GM21576 (cell line): ENCODE results near the gene KIAA1217.

Source experiments
- ATAC-seq: cut with Tn5 transposase; IDR thresholded peaks from one replicate; pipeline ENCODE4 v1.9.1; 2021; ENCODE audit warnings: mild to moderate bottlenecking, moderate library complexity; ENCODE audit not compliant: unreplicated experiment

Gene KIAA1217

DNA sequence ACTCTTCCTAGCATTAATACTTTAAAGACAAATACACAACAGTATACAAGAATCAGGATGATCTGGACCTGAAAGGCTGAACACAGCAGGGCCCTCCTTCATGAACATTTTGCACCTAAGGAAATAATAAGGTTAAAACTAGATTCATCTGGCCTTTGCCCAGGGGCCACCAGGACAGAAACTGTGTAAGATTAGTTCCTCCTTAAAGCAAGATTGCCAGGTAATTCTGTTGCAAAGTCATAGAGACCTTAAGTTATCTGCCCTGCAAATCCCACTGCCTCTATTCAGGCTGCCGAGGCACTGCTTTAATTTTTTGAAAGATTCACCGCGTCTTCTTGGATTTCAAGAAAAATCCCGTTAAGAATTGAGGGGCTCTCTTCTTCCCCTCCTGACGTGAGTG lies 1.6 kb upstream of the KIAA1217 start:
- ATAC-seq = no peak

DNA sequence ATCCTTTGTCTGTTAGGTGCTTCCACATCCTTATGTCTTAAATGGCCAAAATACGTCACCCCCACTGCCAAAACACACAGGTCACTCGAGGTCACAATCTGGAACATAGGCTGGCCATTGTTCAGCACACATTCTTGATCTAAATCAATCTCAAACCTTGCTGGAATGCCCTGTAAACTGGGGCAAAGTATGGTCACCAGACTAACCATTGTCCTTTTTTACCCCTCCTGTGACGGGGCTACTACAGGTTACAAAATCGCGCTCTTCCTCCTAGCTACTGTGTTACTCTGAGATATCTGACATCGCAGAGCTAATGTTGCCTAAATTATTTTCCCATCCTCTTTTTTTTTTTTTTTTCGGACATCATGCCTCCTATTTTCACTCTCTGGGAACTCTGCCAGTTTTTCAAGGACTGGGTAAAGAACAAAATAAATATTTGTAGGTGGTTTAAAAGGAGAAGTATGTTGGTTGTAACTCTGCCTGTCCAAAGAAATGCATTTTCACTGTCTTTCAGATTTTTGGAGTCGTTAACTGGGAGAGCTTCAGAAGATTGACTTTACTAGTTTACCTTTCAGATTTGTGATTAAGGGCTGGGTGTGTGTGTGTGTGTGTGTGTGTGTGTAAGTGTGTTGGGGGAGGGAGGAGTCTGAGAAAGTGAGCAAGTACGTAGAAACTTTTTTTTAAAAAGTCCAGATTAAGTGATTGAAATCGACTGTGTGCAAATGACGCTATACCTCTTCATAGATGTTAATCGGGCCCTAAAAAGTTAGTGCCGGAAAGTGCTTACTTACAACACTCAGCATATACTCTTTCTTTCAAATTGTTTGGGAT lies 942 bp upstream of the KIAA1217 start:
- no peak for ATAC-seq

DNA sequence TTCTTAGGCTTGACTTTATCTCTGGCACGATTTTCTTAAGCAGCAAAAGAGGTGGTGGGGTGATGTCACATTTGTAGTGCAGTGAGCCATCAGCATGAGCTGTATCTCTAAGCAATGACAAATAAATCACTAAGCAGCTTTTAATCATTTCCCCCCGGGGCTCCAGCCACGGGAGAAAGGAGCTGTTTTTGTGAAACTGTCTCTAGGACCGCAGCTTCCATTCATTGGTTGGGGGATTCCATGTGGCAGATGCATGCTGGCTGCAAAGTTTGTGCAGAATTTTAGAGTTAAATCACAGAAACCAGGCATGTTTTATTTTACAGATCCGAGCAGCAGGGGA lies 464 bp downstream of the KIAA1217 start:
- no peak for ATAC-seq

DNA sequence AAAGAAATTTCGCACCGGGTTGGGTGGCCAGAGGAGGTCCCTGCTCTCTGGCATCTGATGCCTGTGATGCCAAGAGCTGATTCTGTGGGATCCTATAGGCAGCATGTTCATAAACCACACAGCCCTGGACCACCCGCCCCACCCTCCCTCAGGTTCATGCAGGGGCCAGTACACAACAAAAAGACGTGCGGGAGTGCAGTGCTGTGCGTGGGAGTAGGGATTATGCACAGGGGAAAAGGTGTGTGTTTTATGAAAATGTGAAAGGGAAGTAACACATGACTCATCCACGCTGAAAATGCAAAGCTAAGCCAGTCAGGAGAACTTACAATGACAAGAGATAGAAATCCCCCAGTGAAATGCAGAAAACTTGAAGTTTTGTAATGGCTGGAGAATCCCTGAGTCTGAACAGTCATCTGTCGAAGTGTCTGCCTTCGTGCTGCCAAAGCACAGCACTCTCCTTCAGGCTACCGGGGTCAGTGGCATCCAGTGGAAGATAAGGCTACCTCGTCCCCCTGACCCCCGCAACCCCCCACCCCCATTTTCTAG lies 1.1 kb downstream of the KIAA1217 start:
- ATAC-seq = peak; percentile 64

DNA sequence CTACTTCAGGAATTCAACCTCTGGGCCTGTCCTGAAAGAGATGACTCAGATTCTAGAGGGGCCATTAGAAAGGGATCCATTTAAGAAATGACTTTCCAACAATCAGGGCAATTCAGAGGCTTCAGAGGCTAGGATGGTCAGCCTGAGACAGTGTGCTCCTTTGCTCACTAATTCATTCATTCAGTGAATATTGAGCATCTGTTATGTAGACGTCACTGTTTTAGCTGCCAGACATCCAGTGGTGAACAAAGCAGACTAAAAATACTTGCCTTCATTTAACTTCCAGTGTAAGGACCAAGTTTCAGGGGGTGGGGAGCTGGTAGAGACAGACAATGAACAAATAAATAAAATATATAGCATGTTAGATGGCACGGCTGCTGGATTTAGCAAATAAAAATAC lies 1.6 kb downstream of the KIAA1217 start:
- no peak for ATAC-seq

DNA sequence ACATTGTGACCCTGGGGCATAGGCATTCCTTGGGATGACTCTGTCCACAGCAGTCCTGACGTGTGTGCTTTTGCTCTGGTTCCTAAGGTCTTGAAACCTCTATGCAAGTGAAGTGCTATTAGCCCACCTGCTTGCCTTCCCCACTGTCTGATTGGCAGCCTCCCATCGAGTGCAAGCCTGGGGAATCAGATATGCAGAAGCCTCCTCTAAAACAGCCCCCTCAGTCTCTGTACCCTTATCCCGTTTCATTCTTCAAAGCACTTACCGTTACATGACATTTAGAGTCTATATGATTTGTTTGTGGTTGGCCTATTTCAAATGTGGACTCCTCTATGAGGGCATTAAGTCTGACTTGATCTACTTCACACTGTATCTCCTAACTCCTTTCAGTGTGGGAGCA lies 4.3 kb downstream of the KIAA1217 start:
- ATAC-seq = no peak

DNA sequence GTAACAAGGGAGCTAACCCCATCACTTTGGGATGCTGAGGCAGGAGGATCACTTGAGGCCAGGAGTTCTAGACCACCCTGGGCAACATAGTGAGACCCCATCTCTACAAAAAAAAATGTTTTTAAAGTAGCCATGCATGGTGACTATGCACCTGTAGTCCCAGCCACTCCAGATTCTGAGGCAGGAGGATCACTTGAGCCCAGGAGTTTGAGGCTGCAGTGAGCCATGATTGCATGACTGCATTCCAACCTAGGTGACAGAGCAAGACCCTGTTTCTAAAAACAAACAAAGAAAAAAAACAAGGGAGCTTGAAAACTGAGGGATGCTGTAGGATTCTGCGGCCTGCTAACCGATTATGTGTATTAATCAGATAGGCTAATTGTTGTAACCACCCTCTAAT lies 4.9 kb downstream of the KIAA1217 start:
- ATAC-seq = no peak

DNA sequence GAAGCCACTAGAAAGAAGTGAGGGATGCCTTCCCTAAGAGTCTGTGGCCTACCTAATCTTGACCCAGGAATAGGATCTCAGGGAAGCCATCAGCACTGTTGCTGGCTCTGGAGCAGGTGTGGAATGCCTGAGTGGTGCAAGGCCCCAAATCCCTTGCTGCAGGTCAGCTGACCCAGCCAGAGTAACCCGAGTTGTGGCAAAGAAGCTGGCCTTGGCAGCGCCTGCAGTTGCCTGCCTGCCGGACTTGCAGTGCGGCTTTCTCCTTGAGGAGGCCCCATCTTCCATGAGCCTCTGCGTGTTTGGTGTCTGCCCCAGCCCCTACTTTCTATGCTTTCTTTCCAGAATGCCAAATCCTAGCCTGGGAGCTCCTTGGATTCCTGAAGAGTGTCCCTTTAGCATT lies 5.8 kb downstream of the KIAA1217 start:
- no peak for ATAC-seq

DNA sequence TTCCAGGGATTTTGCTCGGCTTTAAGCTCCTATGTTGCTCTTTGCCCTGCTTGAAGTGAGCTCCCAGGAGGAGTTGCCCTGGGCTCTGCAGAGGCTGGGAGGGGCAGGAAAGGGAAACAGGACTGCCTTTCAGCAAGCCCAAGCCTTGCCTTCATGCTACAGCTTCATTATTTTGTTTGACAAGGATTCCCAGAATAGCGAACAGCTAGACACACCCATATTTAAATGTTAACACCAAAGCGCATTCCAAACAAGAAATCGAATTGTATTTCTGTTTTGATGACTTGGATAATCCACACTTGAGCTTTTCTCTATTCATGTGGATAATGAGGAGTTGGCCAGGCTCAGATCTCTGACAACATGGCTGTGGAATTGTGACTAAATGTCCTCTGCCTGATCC lies 6.3 kb downstream of the KIAA1217 start:
- ATAC-seq = no peak

DNA sequence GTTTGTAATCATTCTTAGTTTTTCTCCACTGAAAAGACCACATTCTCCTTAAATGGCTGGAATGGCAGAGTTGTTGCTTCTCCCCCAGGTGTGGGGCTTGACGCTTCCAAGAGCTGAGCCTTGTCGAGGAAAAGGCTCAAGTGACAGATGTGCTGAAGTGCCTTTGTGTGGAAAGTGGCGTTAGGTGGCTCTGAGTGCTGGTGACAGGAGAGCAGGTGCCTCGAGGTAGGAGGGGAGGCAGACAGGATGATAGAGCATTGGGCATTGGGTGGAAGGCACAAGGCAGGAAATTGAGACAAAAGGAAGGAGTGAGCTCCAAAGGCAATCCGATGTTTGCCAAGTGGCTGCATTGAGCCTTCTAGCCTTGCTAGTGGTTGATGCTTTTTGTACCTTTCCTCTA lies 6.7 kb downstream of the KIAA1217 start:
- no peak for ATAC-seq

DNA sequence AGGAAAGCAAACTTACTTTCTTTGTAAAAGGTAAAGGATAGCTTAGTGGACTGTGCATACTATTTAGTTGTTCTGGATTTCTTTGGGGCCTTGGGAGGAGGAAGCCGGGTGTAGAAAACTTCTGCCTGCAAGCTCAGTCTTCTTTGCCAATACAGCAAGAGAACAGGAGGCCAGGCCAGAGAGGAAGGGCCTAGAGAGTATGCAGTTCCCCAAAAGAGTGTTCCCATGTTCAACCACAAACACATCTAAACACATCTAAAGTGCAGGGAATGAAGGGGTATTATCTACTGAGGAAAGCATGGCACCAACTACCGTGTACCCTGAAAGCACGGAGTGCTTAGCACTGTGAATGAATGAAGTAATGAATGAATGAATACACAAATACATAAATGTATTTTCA lies 11.0 kb downstream of the KIAA1217 start:
- no peak for ATAC-seq

DNA sequence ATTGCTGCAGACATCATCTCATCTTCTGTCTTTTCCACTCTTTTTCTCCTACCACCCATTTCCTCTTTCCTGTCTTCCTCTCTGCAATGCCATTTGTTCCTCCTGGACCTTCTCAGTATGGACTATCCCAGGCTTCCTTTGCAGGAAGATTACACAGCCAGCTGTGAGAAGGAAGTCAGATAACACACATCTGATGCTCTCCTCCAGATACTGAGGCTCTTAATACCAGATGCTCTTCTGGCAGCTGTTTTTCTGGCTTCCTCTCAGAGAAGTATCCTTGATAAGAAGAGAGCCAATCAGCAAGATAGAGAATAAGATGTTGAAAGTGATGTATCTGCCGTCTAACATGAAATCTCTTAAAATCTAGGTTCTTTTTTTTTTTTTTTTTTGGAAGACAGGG lies 14.4 kb downstream of the KIAA1217 start:
- ATAC-seq = no peak

DNA sequence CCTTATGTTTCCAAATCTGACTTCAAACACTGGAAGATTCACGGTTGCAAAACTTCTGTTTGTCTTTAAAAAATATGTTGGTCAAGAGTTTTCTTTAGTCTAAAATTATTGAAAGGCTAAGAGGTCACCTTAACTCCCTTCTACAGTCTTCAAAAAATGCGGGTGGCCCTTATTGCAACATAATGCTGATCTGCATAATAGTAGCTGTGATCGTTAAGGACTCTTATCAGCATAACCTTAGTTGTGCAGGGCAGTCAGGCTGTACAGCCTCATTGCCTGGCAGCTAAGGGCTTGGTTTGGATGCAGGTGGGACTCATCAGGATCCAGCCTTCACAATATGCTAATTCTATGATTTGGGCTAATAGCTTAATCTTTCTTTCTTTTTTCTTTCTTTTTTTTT lies 15.0 kb downstream of the KIAA1217 start:
- no peak for ATAC-seq

DNA sequence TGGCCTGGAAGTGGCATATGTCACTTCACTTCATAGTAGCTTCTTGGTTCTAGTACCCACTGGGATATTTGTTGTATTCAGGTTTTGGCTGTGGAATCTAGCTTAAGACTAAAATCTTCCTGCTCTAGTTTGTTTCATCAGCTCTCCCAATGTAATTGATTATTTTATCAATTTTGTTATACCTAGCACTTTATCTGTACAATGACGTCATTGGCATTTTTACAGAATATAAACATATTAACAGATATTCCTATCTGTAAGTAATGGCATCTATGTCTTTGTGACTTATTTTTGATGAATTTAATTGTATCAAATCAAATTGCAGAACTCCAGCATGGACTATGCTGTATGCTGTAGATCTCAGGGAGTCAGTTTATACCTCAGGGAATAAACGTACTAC lies 19.7 kb downstream of the KIAA1217 start:
- ATAC-seq = no peak

DNA sequence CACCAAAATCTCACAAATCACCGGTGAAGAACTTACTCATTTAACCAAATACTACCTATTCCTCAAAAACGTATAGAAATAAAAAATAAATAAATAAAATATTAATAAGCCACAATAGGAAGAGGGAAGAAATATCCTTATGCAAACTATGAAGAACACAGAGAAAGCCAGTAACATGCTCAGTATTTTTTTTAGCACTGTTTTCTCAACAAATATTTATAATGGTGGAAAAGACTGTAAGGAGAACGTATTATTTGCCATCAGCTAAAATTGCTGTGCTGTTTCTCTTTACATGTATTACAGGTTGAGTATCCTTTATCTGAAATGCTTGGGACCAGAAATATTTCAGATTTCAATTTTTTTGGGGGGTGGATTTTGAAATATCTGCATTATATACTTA lies 21.0 kb downstream of the KIAA1217 start:
- no peak for ATAC-seq

DNA sequence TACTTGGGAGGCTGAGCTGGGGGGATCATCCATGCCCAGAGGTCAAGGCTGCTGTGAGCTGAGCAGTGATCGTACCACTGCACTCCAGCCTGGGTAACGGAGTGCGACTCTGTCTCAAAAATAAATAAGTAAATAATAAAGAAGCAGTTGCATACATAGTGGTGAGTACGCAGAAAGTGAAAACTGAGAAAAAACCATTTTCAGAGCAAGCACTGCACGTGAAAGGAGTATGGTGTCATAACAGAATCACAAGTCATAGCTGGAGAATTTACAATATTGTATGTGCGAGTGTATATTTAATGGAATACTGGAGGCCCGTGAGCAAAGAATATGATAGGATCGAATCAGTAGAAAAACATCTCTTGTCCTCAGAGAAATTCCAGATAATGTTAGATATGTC lies 22.3 kb downstream of the KIAA1217 start:
- no peak for ATAC-seq

DNA sequence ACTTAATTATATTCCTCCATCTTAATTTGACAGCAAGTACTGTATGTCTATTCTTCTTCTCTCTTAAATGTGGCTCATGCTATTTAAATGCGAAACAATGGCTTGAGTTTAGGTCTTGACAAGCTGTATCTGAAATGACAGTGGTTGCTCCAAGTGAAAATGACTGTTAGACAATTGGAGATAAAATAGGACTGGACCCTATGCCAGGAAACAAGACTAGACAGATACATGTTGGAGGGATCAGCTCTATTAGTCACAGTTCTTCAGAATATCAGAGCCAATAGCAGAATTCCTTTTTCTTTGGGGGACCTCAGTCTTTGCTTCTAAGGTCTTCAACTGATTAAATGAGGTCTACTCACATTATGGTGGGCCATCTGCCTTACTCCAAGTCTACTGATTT lies 25.8 kb downstream of the KIAA1217 start:
- no peak for ATAC-seq

DNA sequence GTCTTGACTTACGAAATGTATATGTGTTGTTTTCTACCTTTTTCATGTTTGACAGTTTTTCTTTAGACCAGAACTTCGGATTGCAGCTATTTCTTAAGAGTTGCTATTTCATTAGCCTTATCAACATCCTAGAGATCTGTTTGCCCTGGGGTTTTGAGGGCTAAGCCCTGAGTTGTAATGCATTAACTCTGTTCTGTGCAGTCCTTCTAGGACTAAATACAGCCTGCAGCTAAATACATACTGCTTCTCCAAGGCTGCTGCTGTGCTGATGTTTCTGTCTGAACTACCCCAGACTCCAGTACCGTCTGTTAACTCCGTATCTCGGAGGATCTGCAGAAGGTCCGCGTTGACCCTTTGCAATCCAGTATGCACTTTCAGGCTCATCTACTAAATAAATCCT lies 26.5 kb downstream of the KIAA1217 start:
- ATAC-seq = no peak

DNA sequence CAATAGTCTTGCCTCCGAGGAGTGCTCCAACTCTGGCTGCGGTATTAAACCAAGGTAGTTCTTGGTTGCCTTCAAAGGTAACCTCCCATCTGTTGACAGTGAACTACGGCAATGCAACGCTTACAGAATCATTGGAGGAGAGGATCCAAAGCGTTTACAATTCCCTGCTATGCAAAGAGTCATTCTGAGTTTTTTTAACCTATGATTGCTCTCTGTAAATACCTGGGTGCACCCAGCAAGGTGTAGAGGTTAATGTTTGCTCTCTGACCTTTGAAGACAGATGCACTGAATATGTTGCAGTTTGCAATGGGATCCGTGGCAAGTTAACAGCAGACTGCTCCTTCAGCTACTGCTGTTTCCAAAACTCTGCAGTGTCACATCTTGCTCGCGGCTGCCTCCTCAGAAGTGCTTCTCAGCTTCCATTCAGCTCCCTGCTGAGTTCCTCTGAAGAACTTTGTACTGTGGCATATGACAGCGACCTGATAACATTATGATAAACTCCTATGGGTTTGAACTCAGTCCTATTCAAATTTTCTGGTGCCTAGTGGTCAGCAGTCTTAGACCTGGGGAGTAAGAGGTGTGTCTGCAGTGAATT lies 29.0 kb downstream of the KIAA1217 start:
- no peak for ATAC-seq

DNA sequence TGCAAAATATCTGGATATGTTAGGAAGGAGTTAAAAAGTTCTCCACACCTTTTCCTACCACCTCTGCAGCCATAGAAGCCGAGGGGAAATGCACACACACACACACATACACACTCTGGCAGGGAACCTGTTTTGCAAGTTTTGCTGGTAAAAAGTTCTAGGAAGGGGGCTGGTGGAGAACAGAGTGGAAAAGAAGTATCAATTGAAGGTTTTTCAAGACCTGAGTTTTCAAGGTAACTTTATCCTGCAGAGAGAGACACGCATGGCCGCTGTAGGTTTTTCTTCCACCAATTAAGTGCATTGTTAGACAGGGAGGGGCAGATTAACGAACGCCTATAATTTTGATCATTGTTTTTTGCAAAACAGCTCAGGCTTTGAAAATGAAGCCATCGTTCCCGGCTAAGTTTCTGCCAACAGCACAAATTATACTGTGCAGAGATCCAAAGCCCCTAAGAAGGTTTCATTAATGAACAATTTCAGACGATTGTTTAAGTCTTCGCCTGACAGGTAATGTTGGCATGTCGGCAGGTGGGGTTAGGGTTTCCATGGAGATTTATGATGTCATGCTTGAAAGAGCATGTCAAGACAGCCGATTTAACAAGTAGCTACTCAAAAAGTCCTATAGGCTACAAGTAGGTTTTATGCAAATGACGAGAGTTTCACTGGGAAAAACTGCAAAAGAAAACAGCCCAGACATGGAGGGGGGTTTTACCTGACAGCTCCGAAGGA lies 29.7 kb downstream of the KIAA1217 start:
- ATAC-seq = no peak

DNA sequence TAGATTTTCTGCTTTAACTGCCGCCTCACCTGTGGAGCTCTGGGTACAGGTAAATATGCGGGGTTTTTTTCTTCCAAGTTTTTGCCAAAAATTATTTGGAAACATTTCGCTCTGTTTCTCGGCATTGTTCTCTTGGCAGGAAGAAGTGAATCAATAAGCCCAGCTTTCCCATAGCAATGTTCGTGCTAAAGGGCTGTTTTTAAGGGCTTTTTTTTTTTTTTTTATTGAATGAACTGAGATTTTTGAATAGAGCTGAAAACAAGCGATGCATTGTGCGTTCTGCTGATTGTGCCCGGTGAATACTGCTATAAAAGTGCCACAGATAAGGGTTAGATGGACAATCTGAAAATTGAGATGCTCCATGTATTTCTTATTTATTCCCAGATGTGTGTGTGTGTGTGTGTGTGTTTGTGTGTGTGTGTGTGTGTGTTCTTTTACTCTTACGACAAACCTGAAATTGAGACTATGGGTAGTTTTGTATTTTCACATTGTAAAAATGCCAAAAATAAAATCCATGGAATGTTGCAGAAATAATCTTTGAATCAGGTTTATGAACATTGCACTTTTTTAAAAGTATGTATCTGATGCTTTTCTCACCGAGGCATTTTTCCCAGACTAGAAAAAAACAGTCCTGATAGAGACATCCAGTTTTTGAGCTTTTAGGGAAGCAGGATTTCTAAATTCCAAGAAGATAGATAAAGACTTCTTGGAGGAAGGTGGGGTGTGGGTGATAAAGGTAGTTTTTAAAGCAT lies 30.5 kb downstream of the KIAA1217 start:
- no peak for ATAC-seq
